ENCODE data around the gene UQCR10. TPM values are rescaled to one million over a fixed set of nuclear protein-coding genes. Genes with fewer than 3 reads are reported as not detected.

The UQCR10 gene
- total RNA-seq, 4 donors from 2014 or later = 22.4 to 139 (median 47.3) TPM

DNA sequence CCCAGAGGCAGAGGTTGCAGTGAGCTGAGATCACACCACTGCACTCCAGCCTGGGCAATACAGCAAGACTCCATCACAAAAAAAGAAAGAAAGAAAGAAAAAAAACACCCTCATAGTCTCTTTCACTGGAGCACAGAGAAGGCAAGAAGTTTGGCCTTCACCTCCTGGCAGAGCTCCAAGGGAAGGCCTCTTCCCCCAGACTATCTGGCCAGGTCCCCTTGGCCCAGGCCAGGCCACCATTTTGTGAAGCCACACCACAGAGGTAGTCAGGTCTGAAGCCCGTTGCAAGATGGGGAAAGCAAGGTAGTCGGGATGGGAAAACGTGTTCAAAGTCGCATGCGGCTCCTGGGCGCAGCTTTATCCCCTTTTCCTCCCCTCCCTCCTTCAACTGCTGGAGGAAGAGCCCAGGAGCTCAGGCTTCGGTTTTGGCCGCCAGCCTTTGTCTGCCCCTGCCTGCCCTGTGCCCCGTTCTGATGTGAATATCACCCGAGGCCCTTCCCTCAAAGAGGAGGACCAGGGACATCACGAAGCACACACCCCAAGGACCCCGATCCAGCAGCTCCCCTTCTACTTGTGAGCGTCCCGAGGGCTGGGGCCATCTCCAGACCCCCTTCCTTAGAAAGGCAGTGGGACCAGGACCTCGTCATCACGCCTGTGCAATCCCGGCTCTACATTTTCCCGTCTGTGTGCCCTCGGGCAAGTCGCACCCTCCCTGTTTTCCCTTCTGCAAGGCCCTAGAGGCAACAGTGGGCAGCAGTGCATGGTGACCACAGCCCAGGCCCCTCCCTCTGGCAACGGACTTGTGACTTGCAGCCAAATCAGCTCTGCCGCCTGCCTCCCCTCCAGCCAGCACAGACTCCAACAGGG is 29.7 kb upstream of the UQCR10 start:
- Histone ChIP-seq H3K36me3 (no peaks in the 10 kb centered on the region), H3K27ac (no peak overlapping the region), H3K9me3 (no peaks in the 10 kb centered on the region), H3K4me1 (peaks cover 0 to 12% (median 4%) of the 10 kb centered on the region in 4 donors), H3K27me3 (no peaks in the 10 kb centered on the region), H3K4me3 (no peak overlapping the region)
- WGBS, 2 donors (ENCODE audit: low coverage in 1 of 2) = 94% methylated on average over 22 of the region's 22 CpGs; no CpG with 5 or more reads in 1 of the 2 donors
- TF ChIP-seq EP300 (IDR thresholded peaks at IDR 0.05; ENCODE audit: low read depth) = no peak
- TF ChIP-seq POLR2A (IDR thresholded peaks at IDR 0.05) = no peak
- TF ChIP-seq, protein P1, sequence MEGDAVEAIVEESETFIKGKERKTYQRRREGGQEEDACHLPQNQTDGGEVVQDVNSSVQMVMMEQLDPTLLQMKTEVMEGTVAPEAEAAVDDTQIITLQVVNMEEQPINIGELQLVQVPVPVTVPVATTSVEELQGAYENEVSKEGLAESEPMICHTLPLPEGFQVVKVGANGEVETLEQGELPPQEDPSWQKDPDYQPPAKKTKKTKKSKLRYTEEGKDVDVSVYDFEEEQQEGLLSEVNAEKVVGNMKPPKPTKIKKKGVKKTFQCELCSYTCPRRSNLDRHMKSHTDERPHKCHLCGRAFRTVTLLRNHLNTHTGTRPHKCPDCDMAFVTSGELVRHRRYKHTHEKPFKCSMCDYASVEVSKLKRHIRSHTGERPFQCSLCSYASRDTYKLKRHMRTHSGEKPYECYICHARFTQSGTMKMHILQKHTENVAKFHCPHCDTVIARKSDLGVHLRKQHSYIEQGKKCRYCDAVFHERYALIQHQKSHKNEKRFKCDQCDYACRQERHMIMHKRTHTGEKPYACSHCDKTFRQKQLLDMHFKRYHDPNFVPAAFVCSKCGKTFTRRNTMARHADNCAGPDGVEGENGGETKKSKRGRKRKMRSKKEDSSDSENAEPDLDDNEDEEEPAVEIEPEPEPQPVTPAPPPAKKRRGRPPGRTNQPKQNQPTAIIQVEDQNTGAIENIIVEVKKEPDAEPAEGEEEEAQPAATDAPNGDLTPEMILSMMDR (IDR thresholded peaks at IDR 0.05) = no peak
- no peak for TF ChIP-seq POLR2AphosphoS5 (IDR thresholded peaks at IDR 0.05)
- intact Hi-C loops (cut with DNase I; ENCODE audit: low total_unique reads) (no loop called here), in situ Hi-C loops (cut with MboI; ENCODE audit: low pct_ligation_motif_present in 1 of 4, low pct_unique_long_range_greater_than_20kb in 1 of 4, low sequenced_read_pairs in 3 of 4) (no loop called here)
- no peak for DNase-seq

DNA sequence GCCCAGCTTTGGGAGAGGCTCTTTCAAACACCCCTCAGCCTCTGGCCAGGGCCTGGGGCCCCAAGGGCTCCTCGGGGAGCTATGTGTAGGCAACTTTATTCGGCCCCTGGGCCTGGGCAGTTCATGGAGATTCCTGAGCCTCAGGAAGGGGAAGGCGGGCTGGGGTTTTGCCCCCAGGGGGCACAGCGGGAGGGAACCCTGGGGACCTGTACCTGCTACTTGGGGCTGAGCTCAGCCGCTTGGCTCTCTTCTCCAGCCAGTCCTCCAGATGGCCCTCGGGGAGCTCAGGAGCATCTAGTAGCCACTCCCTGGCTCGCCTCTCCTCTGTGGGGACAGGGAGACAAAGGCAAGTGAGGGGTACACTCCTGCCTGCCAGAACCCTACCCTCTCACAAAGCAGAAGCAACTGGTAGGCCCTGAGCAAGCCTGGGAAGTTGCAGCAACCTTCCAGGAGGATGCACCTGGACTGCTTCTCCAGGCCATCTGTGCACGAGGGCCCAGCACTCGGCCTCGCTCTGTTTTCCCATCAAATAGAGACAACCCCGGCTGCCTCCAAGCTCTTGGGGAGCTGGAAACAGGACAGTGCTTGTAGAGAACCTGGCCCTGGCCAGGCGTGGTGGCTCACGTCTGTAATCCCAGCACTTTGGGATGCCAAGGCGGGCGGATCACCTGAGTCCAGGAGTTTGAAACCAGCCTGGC is 28.9 kb upstream of the UQCR10 start:
- WGBS, 2 donors (ENCODE audit: low coverage in 1 of 2) = 86% methylated on average over 15 of the region's 15 CpGs; no CpG with 5 or more reads in 1 of the 2 donors
- peaks cover 0 to 9% (median 4%) of the 10 kb centered on the region in 4 donors for H3K4me1 ChIP-seq
- H3K27ac ChIP-seq = no peak overlapping the region
- in situ Hi-C loops (cut with MboI; ENCODE audit: low pct_ligation_motif_present in 1 of 4, low pct_unique_long_range_greater_than_20kb in 1 of 4, low sequenced_read_pairs in 3 of 4) (no loop called here), intact Hi-C loops (cut with DNase I; ENCODE audit: low total_unique reads) (no loop called here)
- no peak for DNase-seq
- no peak overlapping the region for H3K4me3 ChIP-seq
- no peak for TF ChIP-seq EP300 (IDR thresholded peaks at IDR 0.05; ENCODE audit: low read depth)
- no peak for TF ChIP-seq POLR2AphosphoS5 (IDR thresholded peaks at IDR 0.05)
- TF ChIP-seq, protein P1 (IDR thresholded peaks at IDR 0.05) = no peak
- no peak for TF ChIP-seq POLR2A (IDR thresholded peaks at IDR 0.05)
- no peaks in the 10 kb centered on the region for H3K9me3 ChIP-seq
- no peaks in the 10 kb centered on the region for H3K36me3 ChIP-seq
- no peaks in the 10 kb centered on the region for H3K27me3 ChIP-seq

DNA sequence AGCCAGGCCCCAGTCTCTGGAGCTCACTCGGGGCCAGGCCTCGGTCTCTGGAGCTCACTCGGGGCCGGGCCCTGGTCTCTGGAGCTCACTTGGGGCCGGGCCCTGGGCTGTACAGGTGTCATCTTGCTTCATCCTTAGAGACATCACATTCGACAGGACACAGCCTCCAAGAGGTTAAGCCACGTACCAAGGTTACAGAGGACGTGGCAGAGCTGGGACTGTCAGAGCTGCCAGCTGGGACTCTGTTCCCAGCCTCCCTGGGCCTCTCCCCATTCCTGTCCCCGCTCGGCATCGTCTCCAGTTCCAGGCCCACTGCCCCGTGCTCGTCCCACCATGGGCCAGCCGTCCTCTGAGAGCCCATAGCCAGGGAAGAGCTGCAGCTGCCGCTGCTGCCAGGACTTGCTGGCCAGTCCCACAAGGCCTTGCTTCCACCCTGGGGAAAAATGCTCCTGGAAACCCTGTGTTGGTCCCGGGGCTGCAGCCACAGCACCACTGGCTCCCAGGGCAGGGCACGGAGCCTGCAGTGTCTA is 27.8 kb upstream of the UQCR10 start:
- in situ Hi-C loops (cut with MboI; ENCODE audit: low pct_ligation_motif_present in 1 of 4, low pct_unique_long_range_greater_than_20kb in 1 of 4, low sequenced_read_pairs in 3 of 4) (no loop called here), intact Hi-C loops (cut with DNase I; ENCODE audit: low total_unique reads) (no loop called here)
- Histone ChIP-seq H3K27ac (no peak overlapping the region), H3K9me3 (no peaks in the 10 kb centered on the region), H3K27me3 (no peaks in the 10 kb centered on the region), H3K4me1 (no peaks in the 10 kb centered on the region), H3K4me3 (no peak overlapping the region), H3K36me3 (no peaks in the 10 kb centered on the region)
- WGBS, 2 donors (ENCODE audit: low coverage in 1 of 2) = 95% methylated on average over 17 of the region's 17 CpGs; no CpG with 5 or more reads in 1 of the 2 donors
- TF ChIP-seq, protein P1 (IDR thresholded peaks at IDR 0.05) = no peak
- TF ChIP-seq EP300 (IDR thresholded peaks at IDR 0.05; ENCODE audit: low read depth) (no peak), POLR2A (IDR thresholded peaks at IDR 0.05) (no peak)
- DNase-seq = no peak

DNA sequence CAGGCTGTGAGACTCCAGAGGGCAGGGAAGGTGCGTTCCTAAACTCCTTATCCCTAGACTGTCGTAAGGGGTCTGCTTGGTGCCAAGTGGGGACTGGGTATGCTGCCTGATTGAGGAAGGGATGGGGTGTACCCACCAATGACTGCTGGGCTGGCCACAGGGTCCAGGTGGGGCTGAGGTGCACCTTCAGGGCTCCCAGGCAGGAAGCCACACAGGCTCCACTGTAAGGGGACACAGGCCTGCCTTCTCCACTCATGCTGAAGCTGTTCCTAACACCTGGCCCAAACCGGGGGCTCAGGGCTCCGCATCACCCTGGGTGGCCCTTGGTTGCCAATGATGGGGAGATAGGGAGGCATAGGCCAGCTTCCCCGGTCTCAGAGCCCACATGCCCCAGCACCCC is 27.0 kb upstream of the UQCR10 start:
- H3K4me3 ChIP-seq = no peak overlapping the region
- H3K27ac ChIP-seq = no peak overlapping the region
- no peaks in the 10 kb centered on the region for H3K36me3 ChIP-seq
- no peak for DNase-seq
- H3K27me3 ChIP-seq = no peaks in the 10 kb centered on the region
- in situ Hi-C loops (cut with MboI; ENCODE audit: low pct_ligation_motif_present in 1 of 4, low pct_unique_long_range_greater_than_20kb in 1 of 4, low sequenced_read_pairs in 3 of 4) (no loop called here), intact Hi-C loops (cut with DNase I; ENCODE audit: low total_unique reads) (no loop called here)
- no peaks in the 10 kb centered on the region for H3K9me3 ChIP-seq
- TF ChIP-seq POLR2AphosphoS5 (IDR thresholded peaks at IDR 0.05) (no peak), POLR2A (IDR thresholded peaks at IDR 0.05) (no peak)
- TF ChIP-seq, protein P1 (IDR thresholded peaks at IDR 0.05) = no peak
- WGBS, 2 donors (ENCODE audit: low coverage in 1 of 2) = 92% methylated on average over 5 of the region's 5 CpGs; no CpG with 5 or more reads in 1 of the 2 donors
- no peaks in the 10 kb centered on the region for H3K4me1 ChIP-seq

Data from transverse colon (tissue), 4 donors.